ENCODE measurements around the gene TSPAN3. TPM values are rescaled to one million over a fixed set of nuclear protein-coding genes. Genes with fewer than 3 reads are reported as not detected.

The TSPAN3 gene
- total RNA-seq, 1 donor from 2014 or later, result 150 TPM

GRCh38 chr15:77027697-77028450, 43.0 kb downstream of the TSPAN3 start:
- DNase-seq (ENCODE audit: low spot score) (peak; percentile 61), ATAC-seq (peak; percentile 63)
- intact Hi-C loops (cut with DNase I), result no loop called here

GRCh38 chr15:77027111-77027696, 43.7 kb downstream of the TSPAN3 start:
- DNase-seq (ENCODE audit: low spot score), result peak; percentile 53
- intact Hi-C loops (cut with DNase I), result no loop called here
- no peak for ATAC-seq

GRCh38 chr15:77026501-77027110, 44.3 kb downstream of the TSPAN3 start:
- ATAC-seq (no peak), DNase-seq (ENCODE audit: low spot score) (peak; percentile 45)
- intact Hi-C loops (cut with DNase I), result no loop called here

GRCh38 chr15:77025941-77026411, 44.9 kb downstream of the TSPAN3 start:
- intact Hi-C loops (cut with DNase I), result no loop called here
- no peak for ATAC-seq
- DNase-seq (ENCODE audit: low spot score), result peak; percentile 45

- intact Hi-C loops (cut with DNase I), result no loop called here
- DNase-seq (ENCODE audit: low spot score) (peak; percentile 49), ATAC-seq (no peak)
Observed at GRCh38 chr15:77025083-77025901, 45.6 kb downstream of the TSPAN3 start.

GRCh38 chr15:77024273-77025082, 46.4 kb downstream of the TSPAN3 start:
- ATAC-seq, result peak; percentile 63
- intact Hi-C loops (cut with DNase I), result no loop called here
- DNase-seq (ENCODE audit: low spot score), result peak; percentile 85

GRCh38 chr15:77023576-77024272, 47.2 kb downstream of the TSPAN3 start:
- ATAC-seq, result no peak
- peak; percentile 57 for DNase-seq (ENCODE audit: low spot score)
- intact Hi-C loops (cut with DNase I), result no loop called here

- ATAC-seq (no peak), DNase-seq (ENCODE audit: low spot score) (no peak)
- intact Hi-C loops (cut with DNase I), result no loop called here
Observed at GRCh38 chr15:77022646-77023575, 48.0 kb downstream of the TSPAN3 start.

GRCh38 chr15:77021803-77022381, 49.0 kb downstream of the TSPAN3 start:
- DNase-seq (ENCODE audit: low spot score) (no peak), ATAC-seq (peak; percentile 40)
- intact Hi-C loops (cut with DNase I), result no loop called here

GRCh38 chr15:77021088-77021481, 49.8 kb downstream of the TSPAN3 start:
- intact Hi-C loops (cut with DNase I), result no loop called here
- DNase-seq (ENCODE audit: low spot score) (no peak), ATAC-seq (no peak)

GRCh38 chr15:77020348-77021087, 50.4 kb downstream of the TSPAN3 start:
- DNase-seq (ENCODE audit: low spot score) (no peak), ATAC-seq (no peak)
- intact Hi-C loops (cut with DNase I), result no loop called here

GRCh38 chr15:77019521-77020331, 51.2 kb downstream of the TSPAN3 start:
- no peak for ATAC-seq
- intact Hi-C loops (cut with DNase I), result loop anchor here (5.0 kb wide), 1 partner anchor 528 kb away; no protein-coding TSS in a partner anchor
- DNase-seq (ENCODE audit: low spot score), result no peak

GRCh38 chr15:77018796-77019505, 52.0 kb downstream of the TSPAN3 start:
- DNase-seq (ENCODE audit: low spot score), result no peak

More at GRCh38 chr15:77018796-77019505, 52.0 kb downstream of the TSPAN3 start:
- no peak for ATAC-seq
- intact Hi-C loops (cut with DNase I), result loop anchor here (5.0 kb wide), 1 partner anchor 528 kb away; no protein-coding TSS in a partner anchor
